ENCODE data around the gene USP14.

DNA sequence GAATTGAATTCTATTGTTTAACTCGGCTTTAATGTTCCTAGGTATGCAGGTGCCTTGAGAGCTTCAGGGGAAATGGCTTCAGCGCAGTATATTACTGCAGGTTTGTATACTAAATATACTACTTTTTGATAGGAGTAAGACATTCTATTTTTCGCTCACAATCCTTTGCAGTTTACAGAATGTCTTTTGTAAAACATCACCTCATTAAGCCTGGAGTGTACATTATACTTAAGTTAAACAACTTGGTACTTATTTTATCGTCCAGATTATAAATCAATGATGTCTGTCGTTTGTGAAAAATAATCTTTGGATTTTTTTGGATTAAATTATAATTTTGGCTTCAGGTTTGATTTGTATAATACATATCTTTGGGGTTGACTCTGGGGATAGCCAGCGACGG is 34.4 kb downstream of the USP14 start:
- no peak for TF ChIP-seq POLR2A (IDR thresholded peaks at IDR 0.05)
- TF ChIP-seq, protein P1, sequence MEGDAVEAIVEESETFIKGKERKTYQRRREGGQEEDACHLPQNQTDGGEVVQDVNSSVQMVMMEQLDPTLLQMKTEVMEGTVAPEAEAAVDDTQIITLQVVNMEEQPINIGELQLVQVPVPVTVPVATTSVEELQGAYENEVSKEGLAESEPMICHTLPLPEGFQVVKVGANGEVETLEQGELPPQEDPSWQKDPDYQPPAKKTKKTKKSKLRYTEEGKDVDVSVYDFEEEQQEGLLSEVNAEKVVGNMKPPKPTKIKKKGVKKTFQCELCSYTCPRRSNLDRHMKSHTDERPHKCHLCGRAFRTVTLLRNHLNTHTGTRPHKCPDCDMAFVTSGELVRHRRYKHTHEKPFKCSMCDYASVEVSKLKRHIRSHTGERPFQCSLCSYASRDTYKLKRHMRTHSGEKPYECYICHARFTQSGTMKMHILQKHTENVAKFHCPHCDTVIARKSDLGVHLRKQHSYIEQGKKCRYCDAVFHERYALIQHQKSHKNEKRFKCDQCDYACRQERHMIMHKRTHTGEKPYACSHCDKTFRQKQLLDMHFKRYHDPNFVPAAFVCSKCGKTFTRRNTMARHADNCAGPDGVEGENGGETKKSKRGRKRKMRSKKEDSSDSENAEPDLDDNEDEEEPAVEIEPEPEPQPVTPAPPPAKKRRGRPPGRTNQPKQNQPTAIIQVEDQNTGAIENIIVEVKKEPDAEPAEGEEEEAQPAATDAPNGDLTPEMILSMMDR (IDR thresholded peaks at IDR 0.05 in 8 of 11, conservative IDR thresholded peaks at IDR 0.05 in 3 of 11): no peak

Measured in spleen (tissue), 7 donors.